ACHN (cell line): ENCODE data around the gene RBM4.
"Not testable (repeated sequence)": the region's sequence is repeated elsewhere in the genome, so short reads cannot be mapped to it uniquely, and the experiment has no call there.

Experiments used
- DNase-seq: peaks from one replicate; pipeline ENCODE4 v3.0.0-alpha.2; 2015
- in situ Hi-C: cut with HindIII; loops from 2 replicates; pipeline ENCODE4 v1.10.0; 2017; ENCODE audit warnings: low sequenced_read_pairs, low pct_ligation_motif_present, low pct_unique_long_range_greater_than_20kb

Gene RBM4

GRCh38 chr11:66612458-66612857 lies 26.0 kb upstream of the RBM4 start:
- DNase-seq: no peak
- in situ Hi-C loops: no loop called here

DNA sequence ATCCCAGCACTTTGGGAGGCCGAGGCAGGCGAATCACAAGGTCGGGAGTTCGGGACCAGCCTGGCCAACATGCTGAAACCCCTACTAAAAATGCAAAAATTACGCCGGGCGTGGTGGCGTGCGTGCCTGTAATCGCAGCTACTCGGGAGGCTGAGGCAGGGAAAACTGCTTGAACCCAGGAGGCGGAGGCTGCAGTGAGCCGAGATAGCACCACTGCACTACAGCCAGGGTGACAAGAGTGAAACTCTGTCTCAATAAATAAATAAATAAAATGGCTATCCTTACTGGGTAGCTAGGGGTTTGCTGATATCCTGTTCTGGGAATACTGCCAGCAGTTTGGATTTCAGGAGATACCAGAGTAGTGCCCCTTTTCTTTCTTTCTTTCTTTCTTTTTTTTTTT lies 24.4 kb upstream of the RBM4 start:
- no peak for DNase-seq

GRCh38 chr11:66616379-66617154 lies 21.9 kb upstream of the RBM4 start, which contains the start of gene RBM14:
RBM14 (plus strand) TSS chr11:66616630; CDS start chr11:66616721, 91 bp downstream.
- in situ Hi-C loops: no loop called here
- DNase-seq: peak; percentile 99

More for the DNA sequence above, 24.4 kb upstream of the RBM4 start:
- in situ Hi-C loops: no loop called here

GRCh38 chr11:66617155-66617834 lies 21.2 kb upstream of the RBM4 start:
- peak; percentile 40 for DNase-seq
- in situ Hi-C loops: no loop called here

DNA sequence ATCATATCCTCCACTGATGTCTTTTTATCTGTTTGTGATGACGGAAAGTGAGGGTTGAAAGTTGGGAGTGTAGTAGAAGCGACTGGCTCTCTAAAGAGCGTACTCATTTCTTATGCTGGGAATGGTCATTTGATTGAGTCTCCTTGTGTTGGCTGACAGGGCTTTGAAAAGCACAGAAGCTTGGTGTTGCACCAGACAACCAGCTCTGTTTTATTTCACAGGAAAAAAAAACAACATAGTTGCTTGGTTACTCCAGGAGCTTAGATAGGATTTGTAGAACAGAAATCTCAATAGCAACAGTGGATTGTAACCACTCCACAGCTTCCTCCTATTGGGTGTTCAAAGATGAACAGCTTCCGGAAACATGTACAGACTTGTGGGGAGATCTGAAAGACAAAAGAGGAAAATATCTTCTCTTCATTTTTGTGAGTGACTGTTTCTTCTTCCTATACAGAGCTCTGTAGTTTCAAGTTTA lies 19.4 kb upstream of the RBM4 start:
- no peak for DNase-seq
- in situ Hi-C loops: no loop called here

GRCh38 chr11:66624450-66624849 lies 14.1 kb upstream of the RBM4 start:
- in situ Hi-C loops: no loop called here
- no peak for DNase-seq

DNA sequence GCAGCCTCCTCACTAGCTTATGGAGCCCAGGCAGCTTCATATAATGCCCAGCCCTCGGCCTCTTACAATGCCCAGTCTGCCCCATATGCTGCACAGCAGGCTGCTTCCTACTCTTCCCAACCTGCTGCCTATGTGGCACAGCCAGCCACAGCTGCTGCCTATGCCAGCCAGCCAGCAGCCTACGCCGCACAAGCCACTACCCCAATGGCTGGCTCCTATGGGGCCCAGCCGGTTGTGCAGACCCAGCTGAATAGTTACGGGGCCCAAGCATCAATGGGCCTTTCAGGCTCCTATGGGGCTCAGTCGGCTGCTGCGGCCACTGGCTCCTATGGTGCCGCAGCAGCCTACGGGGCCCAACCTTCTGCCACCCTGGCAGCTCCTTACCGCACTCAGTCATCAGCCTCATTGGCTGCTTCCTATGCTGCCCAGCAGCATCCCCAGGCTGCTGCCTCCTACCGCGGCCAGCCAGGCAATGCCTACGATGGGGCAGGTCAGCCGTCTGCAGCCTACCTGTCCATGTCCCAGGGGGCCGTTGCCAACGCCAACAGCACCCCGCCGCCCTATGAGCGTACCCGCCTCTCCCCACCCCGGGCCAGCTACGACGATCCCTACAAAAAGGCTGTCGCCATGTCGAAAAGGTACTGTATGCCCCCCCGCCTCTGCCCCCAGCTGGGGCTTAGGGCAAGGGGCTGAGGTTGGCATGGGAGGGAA lies 13.3 kb upstream of the RBM4 start:
- DNase-seq: no peak

DNA sequence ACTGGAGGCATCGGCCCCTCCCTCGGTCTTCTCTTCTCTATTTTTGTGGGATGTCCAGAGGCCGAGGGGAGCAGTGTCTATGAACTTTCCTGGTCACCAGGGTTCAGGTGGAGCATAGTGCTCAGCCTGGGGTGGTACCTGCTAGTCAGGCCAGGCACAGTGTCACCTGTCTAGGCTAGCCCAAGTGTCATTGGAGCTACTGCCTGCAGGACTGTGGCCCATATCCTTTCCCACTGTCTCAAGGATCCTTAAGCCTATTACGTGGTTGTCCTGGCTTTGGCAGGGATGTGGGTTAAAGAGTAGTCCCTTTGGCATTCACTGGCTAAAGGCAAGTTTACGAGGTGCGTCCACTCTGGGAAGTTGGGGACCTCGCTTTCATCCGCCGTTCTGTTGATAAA lies 12.8 kb upstream of the RBM4 start:
- in situ Hi-C loops: no loop called here

More for the DNA sequence above, 13.3 kb upstream of the RBM4 start:
- in situ Hi-C loops: no loop called here

GRCh38 chr11:66626382-66626781 lies 12.1 kb upstream of the RBM4 start:
- no peak for DNase-seq
- in situ Hi-C loops: no loop called here

More for the DNA sequence above, 12.8 kb upstream of the RBM4 start:
- DNase-seq: no peak

GRCh38 chr11:66626926-66627325 lies 11.6 kb upstream of the RBM4 start:
- DNase-seq: no peak
- in situ Hi-C loops: no loop called here

GRCh38 chr11:66628061-66628603 lies 10.4 kb upstream of the RBM4 start:
- in situ Hi-C loops: no loop called here
- DNase-seq: no peak

DNA sequence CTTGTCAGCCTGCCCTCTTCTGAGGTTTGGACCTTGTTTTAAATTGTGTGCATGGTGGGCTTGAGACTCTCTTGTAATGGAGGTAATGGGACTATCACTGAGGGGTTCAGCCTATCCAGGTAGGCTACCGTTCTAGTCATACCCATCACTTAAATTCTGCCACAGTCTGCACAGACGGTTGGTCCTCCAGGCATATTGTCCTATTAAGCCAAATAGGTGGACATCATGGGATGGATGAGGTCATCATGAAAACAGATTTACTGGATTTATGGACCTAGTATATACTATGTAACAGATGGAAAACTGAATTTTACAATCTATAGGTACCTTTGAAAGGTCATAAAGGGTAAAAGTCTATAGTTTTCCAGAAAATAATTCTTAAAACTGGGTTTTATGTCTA lies 9.1 kb upstream of the RBM4 start:
- in situ Hi-C loops: no loop called here
- DNase-seq: no peak

DNA sequence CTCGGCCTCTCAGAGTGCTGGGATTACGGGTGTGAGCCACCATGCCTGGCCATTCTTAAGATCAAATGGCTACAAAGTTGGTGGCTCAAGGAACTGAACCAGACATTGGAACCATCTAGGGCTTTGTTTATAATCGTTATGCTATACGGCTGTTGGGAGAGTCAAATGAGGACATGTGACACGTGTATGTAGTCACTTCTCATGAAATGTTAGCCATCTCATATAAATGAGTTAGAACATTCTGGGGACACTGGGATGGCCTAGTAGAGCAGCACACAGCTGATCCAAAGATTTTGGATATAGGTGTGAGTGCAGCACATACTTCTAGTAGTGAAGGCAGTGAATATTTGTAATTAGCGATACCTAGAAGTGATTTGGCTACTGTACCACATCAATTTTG lies 6.6 kb upstream of the RBM4 start:
- in situ Hi-C loops: no loop called here
- no peak for DNase-seq

DNA sequence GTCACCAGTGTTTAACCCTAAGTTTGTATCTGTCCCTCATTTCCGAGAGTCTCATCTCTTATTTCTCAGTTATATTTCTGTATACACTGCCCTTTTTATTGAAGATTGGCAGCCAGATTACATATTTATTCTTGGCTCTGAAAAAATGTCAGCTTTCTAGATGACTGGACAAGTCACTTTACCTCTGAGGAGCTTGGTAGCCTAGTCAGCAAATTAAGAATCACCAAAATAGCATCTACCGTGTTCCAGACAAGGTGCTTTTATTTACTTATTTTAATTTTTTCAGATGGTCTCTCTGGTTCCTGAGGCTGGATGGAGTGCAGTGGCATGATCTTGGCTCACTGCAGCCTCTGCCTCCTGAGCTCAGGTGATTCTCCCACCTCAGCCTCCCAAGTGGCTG lies 5.6 kb upstream of the RBM4 start:
- in situ Hi-C loops: no loop called here
- DNase-seq: no peak

DNA sequence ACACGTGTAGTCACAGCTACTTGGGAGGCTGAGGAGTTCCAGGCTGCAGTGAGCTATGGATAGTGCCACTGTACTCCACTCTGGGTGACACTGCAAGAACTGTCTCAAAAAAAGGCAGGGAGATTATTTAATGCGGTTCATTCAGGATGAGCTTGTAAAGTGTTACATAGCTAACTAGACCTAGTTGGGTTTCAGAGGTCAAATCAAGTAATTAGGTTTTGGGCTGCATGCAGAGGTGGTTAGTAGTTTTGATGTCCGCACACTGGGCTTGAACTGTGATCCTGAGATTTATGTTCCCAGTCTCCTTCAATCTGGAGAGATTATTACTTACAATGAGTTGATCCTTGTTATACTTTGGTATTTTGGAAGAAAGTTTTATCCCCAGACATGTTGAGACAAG lies 2.1 kb upstream of the RBM4 start:
- in situ Hi-C loops: no loop called here
- DNase-seq: no peak

- no peak for DNase-seq
- in situ Hi-C loops: no loop called here
Measured at GRCh38 chr11:66637557-66638176, 836 bp upstream of the RBM4 start.

DNA sequence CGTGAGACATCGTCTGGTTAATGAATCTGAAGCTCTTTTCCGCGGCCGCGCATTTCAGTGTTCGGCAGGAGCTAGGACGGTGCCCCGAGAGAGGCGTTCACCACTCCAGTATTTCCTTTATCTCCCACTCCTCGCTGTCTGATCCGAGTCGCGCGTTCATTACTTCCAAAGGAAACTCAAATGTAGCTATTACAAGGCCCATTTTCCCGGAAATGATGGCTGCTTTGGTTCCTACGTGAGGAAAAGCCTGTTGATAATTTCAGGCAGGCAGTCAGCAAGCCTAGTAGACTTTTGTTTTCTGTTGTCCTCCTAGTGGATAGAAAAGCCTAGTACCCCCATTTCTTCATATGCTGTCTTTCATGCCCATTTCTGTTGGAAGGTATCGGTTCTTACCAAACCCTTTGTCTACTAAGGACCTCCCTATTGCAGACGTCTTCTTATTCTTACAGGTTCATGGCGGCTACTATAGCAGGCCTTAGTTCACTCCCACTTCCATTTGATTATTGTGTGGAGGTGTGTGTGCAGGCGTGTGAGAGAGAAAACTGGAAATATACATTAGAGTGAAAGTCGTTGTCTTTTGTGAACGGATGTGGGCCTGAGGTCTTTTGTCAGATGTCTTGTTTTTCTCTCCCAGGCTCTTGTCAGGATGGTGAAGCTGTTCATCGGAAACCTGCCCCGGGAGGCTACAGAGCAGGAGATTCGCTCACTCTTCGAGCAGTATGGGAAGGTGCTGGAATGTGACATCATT lies 737 bp downstream of the RBM4 start:
- DNase-seq: peak; percentile 46
- in situ Hi-C loops: no loop called here

- in situ Hi-C loops, DNase-seq: not testable (repeated sequence)
Measured at GRCh38 chr11:66639814-66640340, 1.4 kb downstream of the RBM4 start.
